Measurements from ENCODE around the gene METTL27.

DNA sequence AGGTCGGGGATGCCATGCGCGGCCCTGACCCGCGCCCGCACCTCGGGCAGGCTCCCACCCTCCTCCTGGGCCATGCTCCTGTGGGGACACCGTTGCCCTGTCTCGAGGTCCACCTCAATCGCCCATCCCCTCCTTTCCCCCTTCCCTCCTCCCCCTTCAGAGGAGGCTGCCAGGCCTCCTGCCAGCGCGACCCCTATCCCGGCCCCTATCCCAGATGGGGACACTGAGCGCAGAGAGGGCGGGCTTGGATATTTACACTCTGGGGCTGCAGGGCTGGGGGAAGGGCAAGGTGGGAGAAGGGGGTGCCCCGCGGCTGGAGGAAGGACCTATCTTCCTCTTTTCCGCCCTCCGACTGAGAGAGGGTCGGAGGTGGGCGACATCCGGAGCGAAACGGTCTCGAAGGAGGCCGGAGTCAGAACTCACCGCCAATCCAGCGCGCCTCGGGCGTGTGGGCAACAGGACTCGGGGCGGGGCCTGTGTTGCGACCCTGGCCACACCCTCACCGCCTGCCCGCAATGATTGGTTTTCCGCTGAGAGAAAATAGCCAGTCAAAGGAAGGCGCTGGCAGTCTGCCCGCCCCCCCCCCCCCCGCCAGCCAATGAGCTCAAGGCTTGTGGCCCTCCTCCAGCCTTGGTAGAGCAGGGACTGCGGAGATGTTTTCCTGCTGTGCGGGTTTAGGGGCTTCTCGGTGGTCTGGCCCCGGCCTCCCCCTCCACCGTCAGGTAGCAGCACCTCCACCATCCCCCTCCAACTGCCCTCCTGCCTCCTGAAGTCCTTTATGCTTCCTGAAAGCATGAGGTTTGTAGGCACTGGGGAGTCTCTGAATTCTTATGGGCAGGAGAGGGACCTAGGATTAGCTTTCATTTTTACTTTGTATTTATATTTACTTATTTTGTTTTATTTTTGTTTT is at the start of gene METTL27:
- TF ChIP-seq CTCF (IDR thresholded peaks at IDR 0.05) (no peak), POLR2A (IDR thresholded peaks at IDR 0.05) (peak; percentile 13 to 88)

Measured in thyroid gland (tissue), 4 donors.